ENCODE data around the gene CYYR1. TPM values are rescaled to one million over a fixed set of nuclear protein-coding genes. Genes with fewer than 3 reads are reported as not detected.
A peak's percentile ranks its signal among the peaks of the same experiment; 100 is the strongest.

The CYYR1 gene
- polyA plus RNA-seq, 3 donors = 0.16 to 0.30 TPM; not detected in 1

GRCh38 chr21:26539566-26539965, 33.5 kb downstream of the CYYR1 start:
- Mint-ChIP-seq H3K4me1 (peaks cover 10% of the 10 kb centered on the region), H3K36me3 (no peaks in the 10 kb centered on the region), H3K4me3 (no peak overlapping the region), H3K27me3 (ENCODE audit: low read depth in 3 of 3) (peaks cover 0 to 1% (median 0%) of the 10 kb centered on the region in 3 donors), H3K9me3 (peaks cover 0 to 4% (median 2%) of the 10 kb centered on the region in 7 donors), H3K27ac (peak overlapping the region in 1 of 7 donors; percentile 61)
- Histone ChIP-seq H3K36me3 (replicated peaks in 1 of 2; ENCODE audit: control insufficient read depth in 1 of 2, insufficient read depth in 2 of 2, low read length in 2 of 2) (no peaks in the 10 kb centered on the region), H3K27me3 (ENCODE audit: control insufficient read depth in 2 of 2, insufficient read depth in 2 of 2, low read length in 2 of 2) (no peaks in the 10 kb centered on the region), H3K27ac (ENCODE audit: low read depth in 1 of 2, low read length in 2 of 2) (no peak overlapping the region), H3K4me2 (replicated peaks; ENCODE audit: extremely low read depth, low read length, poor library complexity, severe bottlenecking) (no peak overlapping the region), H3K9me3 (replicated peaks in 1 of 2; ENCODE audit: control insufficient read depth in 1 of 2, insufficient read depth in 1 of 2, low read length in 2 of 2) (peaks cover 0 to 3% of the 10 kb centered on the region in 2 donors), H4K20me1 (ENCODE audit: insufficient read depth, low read length) (no peaks in the 10 kb centered on the region), H3K79me2 (ENCODE audit: insufficient read depth, low read length) (no peaks in the 10 kb centered on the region), H3K4me3 (replicated peaks in 1 of 3; ENCODE audit: low read depth in 2 of 3, low read length in 3 of 3) (no peak overlapping the region), H3K4me1 (ENCODE audit: control insufficient read depth in 1 of 2, insufficient read depth in 2 of 2, low read length in 2 of 2) (peaks cover 5 to 11% of the 10 kb centered on the region in 2 donors), H2AFZ (ENCODE audit: insufficient read depth, low read depth, low read length, poor library complexity, severe bottlenecking) (peak overlapping the region; percentile 23), H3K9ac (ENCODE audit: insufficient read depth, low read length, poor library complexity, severe bottlenecking) (no peak overlapping the region)
- TF ChIP-seq, protein P1, sequence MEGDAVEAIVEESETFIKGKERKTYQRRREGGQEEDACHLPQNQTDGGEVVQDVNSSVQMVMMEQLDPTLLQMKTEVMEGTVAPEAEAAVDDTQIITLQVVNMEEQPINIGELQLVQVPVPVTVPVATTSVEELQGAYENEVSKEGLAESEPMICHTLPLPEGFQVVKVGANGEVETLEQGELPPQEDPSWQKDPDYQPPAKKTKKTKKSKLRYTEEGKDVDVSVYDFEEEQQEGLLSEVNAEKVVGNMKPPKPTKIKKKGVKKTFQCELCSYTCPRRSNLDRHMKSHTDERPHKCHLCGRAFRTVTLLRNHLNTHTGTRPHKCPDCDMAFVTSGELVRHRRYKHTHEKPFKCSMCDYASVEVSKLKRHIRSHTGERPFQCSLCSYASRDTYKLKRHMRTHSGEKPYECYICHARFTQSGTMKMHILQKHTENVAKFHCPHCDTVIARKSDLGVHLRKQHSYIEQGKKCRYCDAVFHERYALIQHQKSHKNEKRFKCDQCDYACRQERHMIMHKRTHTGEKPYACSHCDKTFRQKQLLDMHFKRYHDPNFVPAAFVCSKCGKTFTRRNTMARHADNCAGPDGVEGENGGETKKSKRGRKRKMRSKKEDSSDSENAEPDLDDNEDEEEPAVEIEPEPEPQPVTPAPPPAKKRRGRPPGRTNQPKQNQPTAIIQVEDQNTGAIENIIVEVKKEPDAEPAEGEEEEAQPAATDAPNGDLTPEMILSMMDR (IDR thresholded peaks at IDR 0.05) = no peak
- DNase-seq = peak in 1 of 3 donors; percentile 5
- 20% methylated on average over 1 of the region's 2 CpGs for WGBS (ENCODE audit: insufficient coverage)
- intact Hi-C loops (cut with micrococcal nuclease) = no loop called here

- no peaks in the 10 kb centered on the region for H3K79me2 ChIP-seq (ENCODE audit: insufficient read depth, low read length)
- TF ChIP-seq, protein P1 (IDR thresholded peaks at IDR 0.05) = no peak
- H3K27me3 Mint-ChIP-seq (ENCODE audit: low read depth in 3 of 3) = no peaks in the 10 kb centered on the region
- no peak overlapping the region for H3K4me3 ChIP-seq (replicated peaks in 1 of 3; ENCODE audit: low read depth in 2 of 3, low read length in 3 of 3)
- peaks cover 9 to 11% of the 10 kb centered on the region in 2 donors for H3K4me1 ChIP-seq (ENCODE audit: control insufficient read depth in 1 of 2, insufficient read depth in 2 of 2, low read length in 2 of 2)
- H3K4me1 Mint-ChIP-seq = peaks cover 10% of the 10 kb centered on the region
- WGBS (ENCODE audit: insufficient coverage) = 0% methylated on average over 1 of the region's 4 CpGs
- no peak overlapping the region for H2AFZ ChIP-seq (ENCODE audit: insufficient read depth, low read depth, low read length, poor library complexity, severe bottlenecking)
- peak overlapping the region in 1 of 2 donors; percentile 49 for H3K27ac ChIP-seq (ENCODE audit: low read depth in 1 of 2, low read length in 2 of 2)
- H3K4me3 Mint-ChIP-seq = peak overlapping the region in 1 of 2 donors; percentile 19
- DNase-seq = peak in 1 of 3 donors; percentile 20
- H3K27me3 ChIP-seq (ENCODE audit: control insufficient read depth in 2 of 2, insufficient read depth in 2 of 2, low read length in 2 of 2) = no peaks in the 10 kb centered on the region
- H3K9me3 ChIP-seq (replicated peaks in 1 of 2; ENCODE audit: control insufficient read depth in 1 of 2, insufficient read depth in 1 of 2, low read length in 2 of 2) = peaks cover 0 to 3% of the 10 kb centered on the region in 2 donors
- H3K36me3 ChIP-seq (replicated peaks in 1 of 2; ENCODE audit: control insufficient read depth in 1 of 2, insufficient read depth in 2 of 2, low read length in 2 of 2) = no peaks in the 10 kb centered on the region
- peaks cover 2 to 9% (median 5%) of the 10 kb centered on the region in 7 donors for H3K9me3 Mint-ChIP-seq
- no peaks in the 10 kb centered on the region for H4K20me1 ChIP-seq (ENCODE audit: insufficient read depth, low read length)
- H3K36me3 Mint-ChIP-seq = no peaks in the 10 kb centered on the region
- intact Hi-C loops (cut with micrococcal nuclease) = no loop called here
- H3K27ac Mint-ChIP-seq = peak overlapping the region in 6 of 7 donors; percentile 43 to 82 (median 74)
- no peak overlapping the region for H3K4me2 ChIP-seq (replicated peaks; ENCODE audit: extremely low read depth, low read length, poor library complexity, severe bottlenecking)
- H3K9ac ChIP-seq (ENCODE audit: insufficient read depth, low read length, poor library complexity, severe bottlenecking) = no peak overlapping the region
These were observed 38.6 kb downstream of the CYYR1 start for GRCh38 chr21:26534517-26534916.
